ENCODE results near the gene ATP6V0B.

ATP6V0B gene

GRCh38 chr1:43974443-43975248 is at the start of gene ATP6V0B:
TSS of gene ATP6V0B (plus strand) at chr1:43974960. CDS start at chr1:43975041, 81 bp downstream.
- peak within 1 kb of the TSS; percentile 72 for H3K9ac ChIP-seq (ENCODE audit: low read depth, low read length)
- H3K36me3 ChIP-seq (ENCODE audit: insufficient read depth, low read length), result peaks cover 13% of the 10 kb centered on the region
- no peaks in the 10 kb centered on the region for H3K9me3 ChIP-seq (ENCODE audit: control insufficient read depth, insufficient read depth, low read length)
- peaks cover 6% of the 10 kb centered on the region for H3K4me1 ChIP-seq (ENCODE audit: insufficient read depth, low read length)

- H3K9me3 ChIP-seq (ENCODE audit: control insufficient read depth, insufficient read depth, low read length), result no peaks in the 10 kb centered on the region
- no peaks in the 10 kb centered on the region; the same call in 1 of the 2 replicates for H3K36me3 ChIP-seq (ENCODE audit: insufficient read depth, low read length)
- H3K4me1 ChIP-seq (ENCODE audit: insufficient read depth, low read length), result peaks cover 15% of the 10 kb centered on the region
- H3K9ac ChIP-seq (ENCODE audit: low read depth, low read length), result no peak overlapping the region
These were observed 48.9 kb upstream of the ATP6V0B start for GRCh38 chr1:43925846-43926245.

- no peak overlapping the region for H3K9ac ChIP-seq (ENCODE audit: low read depth, low read length)
- H3K36me3 ChIP-seq (ENCODE audit: insufficient read depth, low read length), result no peaks in the 10 kb centered on the region
- H3K4me1 ChIP-seq (ENCODE audit: insufficient read depth, low read length), result peaks cover 25% of the 10 kb centered on the region
- H3K9me3 ChIP-seq (ENCODE audit: control insufficient read depth, insufficient read depth, low read length), result no peaks in the 10 kb centered on the region
These were observed 44.4 kb upstream of the ATP6V0B start for GRCh38 chr1:43930168-43930948.

GRCh38 chr1:43930949-43931275 is 43.8 kb upstream of the ATP6V0B start:
- Histone ChIP-seq H3K9me3 (ENCODE audit: control insufficient read depth, insufficient read depth, low read length) (no peaks in the 10 kb centered on the region), H3K36me3 (ENCODE audit: insufficient read depth, low read length) (no peaks in the 10 kb centered on the region), H3K4me1 (ENCODE audit: insufficient read depth, low read length) (peaks cover 27% of the 10 kb centered on the region), H3K9ac (ENCODE audit: low read depth, low read length) (no peak overlapping the region)

- H3K36me3 ChIP-seq (ENCODE audit: insufficient read depth, low read length), result no peaks in the 10 kb centered on the region
- no peaks in the 10 kb centered on the region for H3K9me3 ChIP-seq (ENCODE audit: control insufficient read depth, insufficient read depth, low read length)
These were observed 42.8 kb upstream of the ATP6V0B start for GRCh38 chr1:43931711-43932660.

GRCh38 chr1:43932786-43933385 is 41.9 kb upstream of the ATP6V0B start:
- Histone ChIP-seq H3K36me3 (ENCODE audit: insufficient read depth, low read length) (no peaks in the 10 kb centered on the region), H3K4me1 (ENCODE audit: insufficient read depth, low read length) (peaks cover 23% of the 10 kb centered on the region), H3K9me3 (ENCODE audit: control insufficient read depth, insufficient read depth, low read length) (no peaks in the 10 kb centered on the region), H3K9ac (ENCODE audit: low read depth, low read length) (peak overlapping the region; percentile 77)

More at GRCh38 chr1:43931711-43932660, 42.8 kb upstream of the ATP6V0B start:
- Histone ChIP-seq H3K9ac (ENCODE audit: low read depth, low read length) (no peak overlapping the region), H3K4me1 (ENCODE audit: insufficient read depth, low read length) (peaks cover 27% of the 10 kb centered on the region)

GRCh38 chr1:43933386-43934100 is 41.2 kb upstream of the ATP6V0B start, which contains the start of gene ARTN:
TSS of gene ARTN (plus strand) at chr1:43933801. CDS start at chr1:43935657, 1,856 bp downstream.
- Histone ChIP-seq H3K4me1 (ENCODE audit: insufficient read depth, low read length) (peaks cover 23% of the 10 kb centered on the region), H3K36me3 (ENCODE audit: insufficient read depth, low read length) (no peaks in the 10 kb centered on the region), H3K9me3 (ENCODE audit: control insufficient read depth, insufficient read depth, low read length) (no peaks in the 10 kb centered on the region), H3K9ac (ENCODE audit: low read depth, low read length) (peak within 1 kb of the TSS; percentile 77)

GRCh38 chr1:43934101-43934985 is 40.4 kb upstream of the ATP6V0B start:
- peaks cover 23% of the 10 kb centered on the region for H3K4me1 ChIP-seq (ENCODE audit: insufficient read depth, low read length)
- H3K9ac ChIP-seq (ENCODE audit: low read depth, low read length), result peak overlapping the region; percentile 77; the same call in 1 of the 2 replicates
- H3K36me3 ChIP-seq (ENCODE audit: insufficient read depth, low read length), result no peaks in the 10 kb centered on the region
- H3K9me3 ChIP-seq (ENCODE audit: control insufficient read depth, insufficient read depth, low read length), result no peaks in the 10 kb centered on the region

- Histone ChIP-seq H3K36me3 (ENCODE audit: insufficient read depth, low read length) (no peaks in the 10 kb centered on the region), H3K9me3 (ENCODE audit: control insufficient read depth, insufficient read depth, low read length) (no peaks in the 10 kb centered on the region), H3K9ac (ENCODE audit: low read depth, low read length) (no peak overlapping the region), H3K4me1 (ENCODE audit: insufficient read depth, low read length) (peaks cover 19% of the 10 kb centered on the region)
These were observed 39.8 kb upstream of the ATP6V0B start for GRCh38 chr1:43934986-43935324.

- peak overlapping the region; percentile 24; the same call in 1 of the 2 replicates for H3K9ac ChIP-seq (ENCODE audit: low read depth, low read length)
- H3K4me1 ChIP-seq (ENCODE audit: insufficient read depth, low read length), result peaks cover 12% of the 10 kb centered on the region
- H3K9me3 ChIP-seq (ENCODE audit: control insufficient read depth, insufficient read depth, low read length), result no peaks in the 10 kb centered on the region
- no peaks in the 10 kb centered on the region for H3K36me3 ChIP-seq (ENCODE audit: insufficient read depth, low read length)
These were observed 38.9 kb upstream of the ATP6V0B start for GRCh38 chr1:43935711-43936427.

GRCh38 chr1:43936431-43937151 is 38.2 kb upstream of the ATP6V0B start:
- peak overlapping the region; percentile 51; the same call in 1 of the 2 replicates for H3K9ac ChIP-seq (ENCODE audit: low read depth, low read length)

More at GRCh38 chr1:43936431-43937151, 38.2 kb upstream of the ATP6V0B start:
- Histone ChIP-seq H3K9me3 (ENCODE audit: control insufficient read depth, insufficient read depth, low read length) (no peaks in the 10 kb centered on the region), H3K4me1 (ENCODE audit: insufficient read depth, low read length) (peaks cover 11% of the 10 kb centered on the region), H3K36me3 (ENCODE audit: insufficient read depth, low read length) (no peaks in the 10 kb centered on the region)

Measured in ES-I3 (cell line).